HG03060 (cell line): ENCODE results near the gene GNG7.
"Not testable (repeated sequence)": the region's sequence is repeated elsewhere in the genome, so short reads cannot be mapped to it uniquely, and the experiment has no call there.

Source experiments
- ATAC-seq: cut with Tn5 transposase; IDR thresholded peaks from one replicate; pipeline ENCODE4 v1.9.1; 2021; ENCODE audit warnings: low read depth, moderate number of reproducible peaks; ENCODE audit not compliant: unreplicated experiment

GNG7 gene

GRCh38 chr19:2582984-2583956 lies 119.2 kb downstream of the GNG7 start:
- no peak for ATAC-seq

GRCh38 chr19:2580396-2580795 lies 122.1 kb downstream of the GNG7 start:
- not testable (repeated sequence) for ATAC-seq

- no peak for ATAC-seq
Measured at GRCh38 chr19:2579678-2580280, 122.7 kb downstream of the GNG7 start.

- ATAC-seq: no peak
Measured at GRCh38 chr19:2578901-2579677, 123.4 kb downstream of the GNG7 start.

- ATAC-seq: no peak
Measured at GRCh38 chr19:2578391-2578890, 124.1 kb downstream of the GNG7 start.

GRCh38 chr19:2577722-2578335 lies 124.7 kb downstream of the GNG7 start:
- ATAC-seq: no peak

GRCh38 chr19:2575734-2576481 lies 126.6 kb downstream of the GNG7 start:
- no peak for ATAC-seq

GRCh38 chr19:2574971-2575630 lies 127.4 kb downstream of the GNG7 start:
- ATAC-seq: no peak

- ATAC-seq: no peak
Measured at GRCh38 chr19:2574478-2574931, 128.0 kb downstream of the GNG7 start.

GRCh38 chr19:2573916-2574315 lies 128.6 kb downstream of the GNG7 start:
- no peak for ATAC-seq

GRCh38 chr19:2572152-2572551 lies 130.3 kb downstream of the GNG7 start:
- not testable (repeated sequence) for ATAC-seq

- ATAC-seq: no peak
Measured at GRCh38 chr19:2569596-2570465, 132.7 kb downstream of the GNG7 start.

- ATAC-seq: no peak
Measured at GRCh38 chr19:2567996-2568395, 134.5 kb downstream of the GNG7 start.

- ATAC-seq: no peak
Measured at GRCh38 chr19:2567580-2567979, 134.9 kb downstream of the GNG7 start.

- ATAC-seq: not testable (repeated sequence)
Measured at GRCh38 chr19:2563546-2563945, 138.9 kb downstream of the GNG7 start.

- peak; percentile 86 for ATAC-seq
Measured at GRCh38 chr19:2561895-2562294, 140.6 kb downstream of the GNG7 start.

GRCh38 chr19:2561221-2561620 lies 141.3 kb downstream of the GNG7 start:
- ATAC-seq: no peak

GRCh38 chr19:2560369-2560768 lies 142.1 kb downstream of the GNG7 start:
- no peak for ATAC-seq
